K562 (cell line): ENCODE measurements around the gene CRYZL1. TPM values are rescaled to one million over a fixed set of nuclear protein-coding genes. Genes with fewer than 3 reads are reported as not detected.
A peak's percentile ranks its signal among the peaks of the same experiment; 100 is the strongest.

Source experiments
- ARNT ChIP-seq, 2 experiments: fragments of 450-650 bp; IDR thresholded peaks; 2 replicates each; pipeline ENCODE4 v1.6.1; 2016; ENCODE audit warnings: mild to moderate bottlenecking in 1 of 2
- ATF7 ChIP-seq: fragments of 450-650 bp; IDR thresholded peaks from 2 replicates; pipeline ENCODE4 v1.7.1; 2014; ENCODE audit warnings: mild to moderate bottlenecking, moderate library complexity
- CTBP1 ChIP-seq: fragments of 450-650 bp; IDR thresholded peaks from 2 replicates; pipeline ENCODE4 v1.6.1; 2016; ENCODE audit warnings: borderline replicate concordance
- DPF2 ChIP-seq: fragments of 450-650 bp; IDR thresholded peaks from 2 replicates; pipeline ENCODE4 v1.6.1; 2016
- ETV5 ChIP-seq: sonication (generic); formaldehyde crosslinking; IDR thresholded peaks from 2 replicates; pipeline ENCODE4 v1.4.0; 2020; ENCODE audit warnings: low read depth, mild to moderate bottlenecking, missing genetic modification reagents
- FIP1L1 ChIP-seq: fragments of 200-400 bp; formaldehyde crosslinking; IDR thresholded peaks from 2 replicates; pipeline ENCODE4 v1.6.1; 2018; ENCODE audit warnings: mild to moderate bottlenecking, low read depth, low read length; ENCODE audit not compliant: poor library complexity, severe bottlenecking
- HDGF ChIP-seq: fragments of 450-650 bp; IDR thresholded peaks from 2 replicates; pipeline ENCODE4 v1.6.1; 2016
- HMGXB4 ChIP-seq: sonication (generic); formaldehyde crosslinking; IDR thresholded peaks from 2 replicates; pipeline ENCODE4 v1.8.1; 2023; ENCODE audit warnings: mild to moderate bottlenecking, missing genetic modification reagents
- ILF3 ChIP-seq: fragments of 450-650 bp; IDR thresholded peaks from 2 replicates; pipeline ENCODE4 v1.6.1; 2018; ENCODE audit warnings: antibody characterized with exemption, mild to moderate bottlenecking, moderate library complexity, borderline replicate concordance
- MCM3 ChIP-seq: fragments of 450-650 bp; IDR thresholded peaks from 2 replicates; pipeline ENCODE4 v1.6.1; 2016
- MCM7 ChIP-seq, 2 experiments: fragments of 450-650 bp; IDR thresholded peaks; 2 replicates each; pipeline ENCODE4 v1.6.1; 2016 to 2018
- MEIS2 ChIP-seq: fragments of 450-650 bp; IDR thresholded peaks from 2 replicates; pipeline ENCODE4 v1.6.1; 2014; ENCODE audit warnings: mild to moderate bottlenecking; ENCODE audit not compliant: partially characterized antibody
- NFRKB ChIP-seq: fragments of 450-650 bp; IDR thresholded peaks from 2 replicates; pipeline ENCODE4 v1.6.1; 2016; ENCODE audit warnings: low read depth
- NONO ChIP-seq, 2 experiments: fragments of 200-400 bp in 1 of 2; fragments of 450-650 bp in 1 of 2; formaldehyde crosslinking in 1 of 2; IDR thresholded peaks; 2 replicates each; pipeline ENCODE4 v1.6.1; 2017; ENCODE audit warnings: low read depth in 2 of 2, mild to moderate bottlenecking in 2 of 2, moderate library complexity in 2 of 2, low read length in 1 of 2
- NR2F6 ChIP-seq: fragments of 450-650 bp; formaldehyde crosslinking; IDR thresholded peaks from 2 replicates; pipeline ENCODE4 v1.4.0; 2020; ENCODE audit warnings: mild to moderate bottlenecking
- NR3C1 ChIP-seq: sonication (generic); formaldehyde crosslinking; IDR thresholded peaks from 2 replicates; pipeline ENCODE4 v1.8.1; 2022; ENCODE audit warnings: missing genetic modification reagents
- OTX1 ChIP-seq: fragments of 450-650 bp; formaldehyde crosslinking; IDR thresholded peaks from 2 replicates; pipeline ENCODE4 v1.4.0; 2022; ENCODE audit warnings: mild to moderate bottlenecking
- PHB2 ChIP-seq: fragments of 450-650 bp; IDR thresholded peaks from 2 replicates; pipeline ENCODE4 v1.6.1; 2017; ENCODE audit warnings: low read depth
- PYGO2 ChIP-seq: fragments of 450-650 bp; IDR thresholded peaks from 2 replicates; pipeline ENCODE4 v1.6.1; 2016; ENCODE audit warnings: mild to moderate bottlenecking, missing genetic modification characterization, moderate library complexity, missing compliant biosample characterization
- RBM34 ChIP-seq: fragments of 200-400 bp; formaldehyde crosslinking; IDR thresholded peaks from 2 replicates; pipeline ENCODE4 v1.6.1; 2018; ENCODE audit warnings: low read length, borderline replicate concordance; ENCODE audit not compliant: insufficient read depth
- RHOXF2B ChIP-seq: fragments of 250-450 bp; sonication (Bioruptor Pico); conservative IDR thresholded peaks from 2 replicates; pipeline ENCODE4 v1.5.1; 2021
- RNF2 ChIP-seq: sonication (generic); IDR thresholded peaks from 2 replicates; pipeline ENCODE4 v1.6.1; 2016
- SIX5 ChIP-seq, 2 experiments: IDR thresholded peaks; 2 replicates each; pipeline ENCODE4 v1.6.1; 2011; ENCODE audit warnings: low read length in 2 of 2, borderline replicate concordance in 1 of 2, low read depth in 1 of 2, mild to moderate bottlenecking in 1 of 2, moderate library complexity in 1 of 2; ENCODE audit not compliant: insufficient read depth in 1 of 2
- SMAD4 ChIP-seq: fragments of 250-450 bp; sonication (Bioruptor Pico); conservative IDR thresholded peaks from 2 replicates; pipeline ENCODE4 v1.8.0; 2021; ENCODE audit warnings: inconsistent platforms, mild to moderate bottlenecking, moderate library complexity
- SP2 ChIP-seq: IDR thresholded peaks from 2 replicates; pipeline ENCODE4 v1.6.1; 2011; ENCODE audit warnings: mild to moderate bottlenecking, low read depth, low read length, moderate library complexity; ENCODE audit not compliant: poor library complexity, severe bottlenecking; ENCODE audit errors: extremely low read depth
- SRSF3 ChIP-seq: fragments of 200-400 bp; formaldehyde crosslinking; IDR thresholded peaks from 2 replicates; pipeline ENCODE4 v1.6.1; 2016; ENCODE audit warnings: mild to moderate bottlenecking, low read length, moderate library complexity; ENCODE audit not compliant: insufficient read depth
- TAL1 ChIP-seq: fragments of 450-650 bp; IDR thresholded peaks from 2 replicates; pipeline ENCODE4 v1.6.1; 2016; ENCODE audit warnings: mild to moderate bottlenecking
- ZBED1 ChIP-seq: IDR thresholded peaks from 2 replicates; pipeline ENCODE4 v1.6.1; 2014
- ZNF184 ChIP-seq: sonication (generic); formaldehyde crosslinking; IDR thresholded peaks from 2 replicates; pipeline ENCODE4 v1.5.0; 2020; ENCODE audit warnings: missing genetic modification reagents
- ZNF282 ChIP-seq: sonication (generic); formaldehyde crosslinking; IDR thresholded peaks from 2 replicates; pipeline ENCODE4 v1.8.1; 2023; ENCODE audit warnings: missing genetic modification reagents
- ZNF511 ChIP-seq: sonication (generic); formaldehyde crosslinking; IDR thresholded peaks from 2 replicates; pipeline ENCODE4 v1.8.0; 2022; ENCODE audit warnings: mild to moderate bottlenecking, missing genetic modification reagents
- ZNF717 ChIP-seq: fragments of 250-450 bp; sonication (Bioruptor Pico); IDR thresholded peaks from 2 replicates; pipeline ENCODE4 v1.5.0; 2021
- polyA plus RNA-seq, 8 experiments: library from polyadenylated mRNA; depleted of rRNA in 4 of 8; stranded (reverse) in 5 of 8; unstranded in 3 of 8; fragments of >200 nt; fragmentation: Nextera tagmentation in 2 of 8; fragmentation: Illumina TruSeq in 1 of 8; extraction: Ambion mirVana in 2 of 8; extraction: Trizol in 1 of 8; gene quantifications; 2 replicates each; pipeline versions ENCODE4 v1.2.1 to v1.2.3, GENCODE V29; 2011 to 2014; ENCODE audit warnings: inconsistent platforms in 1 of 8, missing spikeins in 1 of 8
- total RNA-seq, 7 experiments: library from RNA; depleted of rRNA in 6 of 7; stranded (reverse); fragments of >200 nt in 6 of 7; fragmentation: Illumina TruSeq in 2 of 7; extraction: Trizol in 2 of 7; gene quantifications; 2 replicates each; pipeline versions ENCODE4 v1.2.1 to v1.2.3, GENCODE V29; 2011 to 2021; ENCODE audit warnings: low replicate concordance in 1 of 7

CRYZL1 gene
- total and polyA plus RNA-seq, 9 of the 15 experiments (the other 6 are each of a cell fraction or from before 2014, with no cell fraction given), result 19.9 to 98.2 (median 39.2) TPM

GRCh38 chr21:33684068-33684467, 42.5 kb upstream of the CRYZL1 start (continued):
- TF ChIP-seq FIP1L1 (no peak), NONO (IDR thresholded peaks at IDR 0.05; ENCODE audit: low read depth in 2 of 2, low read length in 1 of 2) (no peak), DPF2 (no peak), PHB2 (no peak), TAL1 (0 out of 2 replicates have a peak, but pooled peaks have one; percentile 28), OTX1 (CRISPR knock-in tag) (no peak), RHOXF2B (CRISPR knock-in tag) (no peak), ZBED1 (no peak), SIX5 (IDR thresholded peaks at IDR 0.05; ENCODE audit: borderline replicate concordance in 1 of 2, insufficient read depth in 1 of 2, low read depth in 1 of 2, low read length in 2 of 2) (no peak), NR3C1 (CRISPR knock-in tag) (no peak), ILF3 (no peak), ARNT (IDR thresholded peaks at IDR 0.05) (no peak), NR2F6 (peak; percentile 31; the same call in 1 of the 2 replicates), ETV5 (CRISPR knock-in tag) (no peak), ZNF511 (CRISPR knock-in tag) (no peak), PYGO2 (tag) (no peak), RNF2 (no peak), CTBP1 (peak; percentile 47; the same call in 1 of the 2 replicates), RBM34 (no peak), HMGXB4 (CRISPR knock-in tag) (no peak), ZNF282 (no peak), ZNF184 (no peak), SRSF3 (no peak), HDGF (no peak), MCM3 (no peak), ATF7 (no peak), MCM7 (IDR thresholded peaks at IDR 0.05) (no peak), SP2 (no peak), NFRKB (no peak), ZNF717 (CRISPR knock-in tag) (no peak), MEIS2 (peak; percentile 94), SMAD4 (no peak)
